Neural progenitor cell (in vitro differentiated cells): ENCODE results near the gene SCYL3. TPM values are rescaled to one million over a fixed set of nuclear protein-coding genes. Genes with fewer than 3 reads are reported as not detected.

Source experiments
- DNase-seq: peaks from one replicate; pipeline ENCODE4 v3.0.0-alpha.2; 2016; ENCODE audit warnings: low spot score
- H2AFZ ChIP-seq: fragments of 200-600 bp; sonication (generic); replicated peaks from 2 replicates; pipeline ENCODE4 v1.6.1; 2016; ENCODE audit warnings: antibody characterized with exemption
- H3F3A ChIP-seq: fragments of 200-600 bp; sonication (generic); 2 replicates; pipeline ENCODE4 v1.6.1; 2016; ENCODE audit warnings: antibody characterized with exemption, low read depth
- H3K27ac ChIP-seq: fragments of 200-600 bp; sonication (generic); 2 replicates; pipeline ENCODE4 v1.5.1; 2016; ENCODE audit warnings: mild to moderate bottlenecking
- H3K27me3 ChIP-seq: fragments of 200-600 bp; sonication (generic); 2 replicates; pipeline ENCODE4 v1.6.1; 2016; ENCODE audit warnings: mild to moderate bottlenecking, moderate library complexity
- H3K36me3 ChIP-seq: fragments of 200-600 bp; sonication (generic); 2 replicates; pipeline ENCODE4 v1.5.1; 2016
- H3K4me1 ChIP-seq: fragments of 200-600 bp; sonication (generic); 2 replicates; pipeline ENCODE4 v1.6.1; 2016; ENCODE audit warnings: mixed run types
- H3K4me2 ChIP-seq: fragments of 200-600 bp; sonication (generic); 2 replicates; pipeline ENCODE4 v1.6.1; 2016
- H3K4me3 ChIP-seq: fragments of 200-600 bp; sonication (generic); 2 replicates; pipeline ENCODE4 v1.5.1; 2016
- H3K79me2 ChIP-seq: fragments of 200-600 bp; sonication (generic); 2 replicates; pipeline ENCODE4 v1.6.1; 2016; ENCODE audit warnings: low read depth
- H3K9ac ChIP-seq: fragments of 200-600 bp; sonication (generic); 2 replicates; pipeline ENCODE4 v1.6.1; 2016
- H3K9me3 ChIP-seq: fragments of 200-600 bp; sonication (generic); 2 replicates; pipeline ENCODE4 v1.5.1; 2016; ENCODE audit warnings: low read depth
- H4K20me1 ChIP-seq: fragments of 200-600 bp; sonication (generic); 2 replicates; pipeline ENCODE4 v1.6.1; 2016; ENCODE audit warnings: low read depth
- H3K27ac Mint-ChIP-seq: 3 replicates; pipeline ENCODE4 v1.8.0; 2021; ENCODE audit warnings: mixed read lengths
- H3K27me3 Mint-ChIP-seq: 2 replicates; pipeline ENCODE4 v1.8.0; 2022; ENCODE audit warnings: low read depth, mild to moderate bottlenecking, inconsistent platforms, moderate library complexity, mixed read lengths; ENCODE audit not compliant: insufficient read depth
- H3K36me3 Mint-ChIP-seq: 3 replicates; pipeline ENCODE4 v1.8.0; 2021; ENCODE audit warnings: mixed read lengths
- H3K4me1 Mint-ChIP-seq: 3 replicates; pipeline ENCODE4 v1.8.0; 2021; ENCODE audit warnings: mixed read lengths
- H3K4me3 Mint-ChIP-seq: 3 replicates; pipeline ENCODE4 v1.8.0; 2021; ENCODE audit warnings: mild to moderate bottlenecking, moderate library complexity, mixed read lengths
- H3K9me3 Mint-ChIP-seq: 3 replicates; pipeline ENCODE4 v1.8.0; 2020; ENCODE audit warnings: mixed read lengths
- CTCF ChIP-seq: fragments of 200-600 bp; sonication (generic); IDR thresholded peaks from 2 replicates; pipeline ENCODE4 v1.5.1; 2017; ENCODE audit warnings: antibody characterized with exemption, mild to moderate bottlenecking
- EZH2 ChIP-seq: fragments of 200-600 bp; sonication (generic); IDR thresholded peaks from 2 replicates; pipeline ENCODE4 v1.6.1; 2017; ENCODE audit warnings: antibody characterized with exemption, mild to moderate bottlenecking, moderate library complexity
- EZH2phosphoT487 ChIP-seq: fragments of 200-600 bp; sonication (generic); IDR thresholded peaks from 2 replicates; pipeline ENCODE4 v1.6.1; 2017; ENCODE audit warnings: antibody characterized with exemption
- total RNA-seq: library from RNA; depleted of rRNA; stranded (reverse); fragments of >200 nt; gene quantifications from 2 replicates; pipeline ENCODE4 v1.2.3, GENCODE V29; 2015; ENCODE audit warnings: low replicate concordance

The SCYL3 gene
- total RNA-seq, 1 donor from 2014 or later, result 12.8 TPM

DNA sequence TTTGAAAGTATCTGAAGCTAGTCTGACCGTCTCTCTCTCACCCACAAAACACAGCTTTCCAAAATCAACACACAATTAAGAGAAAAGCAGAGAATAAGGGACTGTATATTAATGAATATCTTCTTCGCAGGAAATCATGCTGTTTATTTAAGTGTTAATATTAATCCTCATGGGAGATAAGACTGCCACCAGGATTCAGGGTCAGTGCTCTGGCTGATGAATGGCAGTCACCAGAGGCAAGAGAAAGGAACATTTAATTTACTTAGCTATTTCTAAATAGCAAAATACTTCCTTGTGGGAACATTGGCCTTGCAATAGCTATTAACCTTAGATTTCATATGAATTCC lies 2.2 kb downstream of the SCYL3 start:
- Histone ChIP-seq H3K27ac (no peak overlapping the region), H3K9me3 (no peaks in the 10 kb centered on the region), H3K9ac (no peak overlapping the region), H2AFZ (no peak overlapping the region), H3K79me2 (peaks cover 46% of the 10 kb centered on the region), H4K20me1 (peaks cover 23% of the 10 kb centered on the region), H3K27me3 (no peaks in the 10 kb centered on the region), H3K4me1 (peaks cover 12% of the 10 kb centered on the region), H3K36me3 (peaks cover 4% of the 10 kb centered on the region), H3K4me2 (peak overlapping the region; percentile 93), H3F3A (no peaks in the 10 kb centered on the region), H3K4me3 (no peak overlapping the region)
- Mint-ChIP-seq H3K27me3 (peaks cover 4% of the 10 kb centered on the region), H3K36me3 (peaks cover 7% of the 10 kb centered on the region), H3K27ac (no peak overlapping the region), H3K9me3 (no peaks in the 10 kb centered on the region), H3K4me1 (peaks cover 22% of the 10 kb centered on the region), H3K4me3 (peak overlapping the region; percentile 1)
- DNase-seq, result no peak
- no peak for TF ChIP-seq EZH2phosphoT487
- no peak for TF ChIP-seq CTCF
- TF ChIP-seq EZH2, result no peak

DNA sequence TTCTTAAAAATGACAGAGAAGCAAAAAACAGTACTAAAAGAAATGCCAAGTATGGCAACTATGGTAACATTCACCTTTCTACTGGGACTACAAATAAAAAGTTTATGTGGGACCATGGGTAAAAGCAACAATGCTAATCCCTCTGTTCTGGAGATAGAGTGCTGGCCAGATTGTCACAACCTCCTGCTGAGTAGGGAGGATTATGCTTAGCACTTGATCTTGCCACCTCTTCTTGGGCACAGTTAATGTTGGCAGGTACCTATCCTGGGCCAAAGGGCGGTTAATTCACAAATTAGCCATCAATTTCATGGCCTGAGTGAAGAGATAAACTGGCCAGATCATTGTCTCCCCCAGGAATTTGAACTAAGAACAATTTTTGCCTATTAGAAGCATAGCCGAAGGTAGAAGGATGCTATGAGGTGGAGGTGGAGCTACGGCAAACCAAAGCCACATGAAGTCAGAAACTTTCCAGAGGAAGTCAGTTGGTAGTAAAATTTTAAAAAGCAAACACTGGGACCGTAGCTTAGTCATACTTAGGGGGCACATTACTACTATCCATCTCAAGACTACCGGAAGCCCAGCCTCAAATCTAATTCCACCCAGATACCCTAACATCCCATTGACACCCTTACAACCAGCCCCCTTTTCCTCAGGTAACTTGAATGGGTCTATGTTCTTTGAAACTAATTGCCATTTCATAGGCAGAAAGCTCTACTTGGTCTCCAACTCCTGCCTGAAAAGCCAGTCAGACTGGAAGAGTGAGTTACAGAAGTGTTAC lies 2.7 kb downstream of the SCYL3 start:
- no peak for DNase-seq
- TF ChIP-seq CTCF (no peak), EZH2phosphoT487 (no peak), EZH2 (no peak)
- peak overlapping the region; percentile 1 for H3K4me3 Mint-ChIP-seq
- Histone ChIP-seq H3K36me3 (peaks cover 4% of the 10 kb centered on the region), H3K4me1 (peaks cover 12% of the 10 kb centered on the region), H3K27me3 (no peaks in the 10 kb centered on the region), H3K79me2 (peaks cover 46% of the 10 kb centered on the region), H3K27ac (no peak overlapping the region), H3K4me3 (no peak overlapping the region), H3K9ac (no peak overlapping the region), H3K9me3 (no peaks in the 10 kb centered on the region), H4K20me1 (peaks cover 23% of the 10 kb centered on the region), H2AFZ (no peak overlapping the region), H3K4me2 (no peak overlapping the region), H3F3A (no peaks in the 10 kb centered on the region)
- peaks cover 22% of the 10 kb centered on the region for H3K4me1 Mint-ChIP-seq
- peaks cover 8% of the 10 kb centered on the region for H3K36me3 Mint-ChIP-seq
- no peaks in the 10 kb centered on the region for H3K9me3 Mint-ChIP-seq
- H3K27me3 Mint-ChIP-seq, result peaks cover 4% of the 10 kb centered on the region
- no peak overlapping the region for H3K27ac Mint-ChIP-seq

GRCh38 chr1:169889871-169890270 lies 3.8 kb downstream of the SCYL3 start:
- Histone ChIP-seq H3K4me3 (no peak overlapping the region), H3K4me2 (no peak overlapping the region), H3K27me3 (no peaks in the 10 kb centered on the region), H3K27ac (no peak overlapping the region), H3F3A (no peaks in the 10 kb centered on the region), H4K20me1 (peaks cover 23% of the 10 kb centered on the region), H3K36me3 (peaks cover 4% of the 10 kb centered on the region), H2AFZ (no peak overlapping the region), H3K4me1 (peaks cover 12% of the 10 kb centered on the region), H3K79me2 (peaks cover 46% of the 10 kb centered on the region), H3K9me3 (no peaks in the 10 kb centered on the region), H3K9ac (no peak overlapping the region)
- Mint-ChIP-seq H3K36me3 (peaks cover 12% of the 10 kb centered on the region), H3K4me1 (peaks cover 22% of the 10 kb centered on the region), H3K4me3 (no peak overlapping the region), H3K27me3 (peaks cover 4% of the 10 kb centered on the region), H3K9me3 (no peaks in the 10 kb centered on the region), H3K27ac (no peak overlapping the region)
- TF ChIP-seq CTCF, result no peak
- no peak for TF ChIP-seq EZH2phosphoT487
- TF ChIP-seq EZH2, result no peak
- DNase-seq, result no peak
